Activated effector memory CD4-positive, alpha-beta T cell treated with Interleukin-2 at 50 U/mL for 16 hours (primary cell): ENCODE results near the gene ABAT.

ENCODE experiments used
- DNase-seq: peaks from one replicate; pipeline ENCODE4 v3.0.0-alpha.2; 2020

Gene ABAT

DNA sequence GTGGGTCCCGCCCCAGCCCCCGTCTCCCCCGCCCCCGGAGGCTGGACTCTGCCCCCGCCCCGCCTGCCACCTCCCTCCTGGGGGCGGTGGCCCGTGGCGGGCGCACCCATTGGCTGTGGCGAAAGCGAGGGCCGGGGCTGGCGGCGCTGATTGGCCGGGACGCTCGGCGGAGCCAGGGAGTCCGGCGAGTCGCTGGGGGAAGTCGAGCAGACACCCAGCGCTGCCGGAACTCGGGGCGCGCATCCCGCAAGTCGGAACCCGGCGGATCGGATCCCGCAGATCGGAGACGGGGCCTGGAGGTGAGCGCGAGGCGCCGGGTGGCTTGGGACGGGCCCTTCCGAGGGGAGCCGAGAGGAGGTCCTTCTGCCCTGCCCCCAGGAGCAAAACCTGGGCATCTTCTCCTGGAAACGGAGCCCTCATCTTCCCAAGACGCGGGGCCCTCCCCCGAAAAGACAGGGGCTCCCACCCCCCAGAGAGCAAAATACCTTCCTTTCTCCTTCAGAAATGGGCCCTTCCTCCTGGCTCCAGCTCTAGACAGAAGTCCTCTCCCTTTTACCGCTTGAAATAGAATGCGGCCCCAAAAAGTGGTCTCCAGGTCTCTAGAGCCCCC, at the start of gene ABAT:
TSS of gene ABAT (plus strand) at position 205 of the 610 bp plus-strand sequence. CDS start 61,123 bp downstream, outside the sequence.
- peak; percentile 86 for DNase-seq

DNA sequence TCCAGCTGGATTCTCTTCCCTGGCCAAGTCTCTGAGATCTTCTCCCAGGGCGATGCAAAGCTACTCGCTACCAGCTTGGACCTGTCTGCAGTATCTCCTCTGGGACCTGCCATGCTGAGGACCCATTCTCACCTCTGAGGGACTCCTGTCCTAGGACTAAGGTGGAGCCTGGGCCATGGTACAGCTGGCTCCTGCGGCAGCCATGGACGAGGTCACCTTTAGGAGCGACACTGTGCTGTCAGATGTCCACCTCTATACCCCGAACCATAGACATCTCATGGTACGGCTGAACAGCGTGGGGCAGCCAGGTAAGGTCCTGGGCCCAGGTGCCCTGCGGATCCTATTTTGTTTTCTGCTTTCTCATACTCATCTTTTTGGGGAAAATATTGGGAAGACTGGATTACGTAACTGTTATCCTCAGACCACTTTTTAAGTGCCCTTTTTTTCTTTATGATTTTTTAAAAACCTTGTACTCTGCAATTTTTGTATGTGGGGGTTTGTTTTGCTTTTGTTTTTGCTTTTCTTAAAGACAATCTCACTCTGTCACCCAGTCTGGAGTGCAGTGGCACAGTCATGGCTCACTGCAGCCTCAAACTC, 48.8 kb upstream of the ABAT start:
- no peak for DNase-seq

DNA sequence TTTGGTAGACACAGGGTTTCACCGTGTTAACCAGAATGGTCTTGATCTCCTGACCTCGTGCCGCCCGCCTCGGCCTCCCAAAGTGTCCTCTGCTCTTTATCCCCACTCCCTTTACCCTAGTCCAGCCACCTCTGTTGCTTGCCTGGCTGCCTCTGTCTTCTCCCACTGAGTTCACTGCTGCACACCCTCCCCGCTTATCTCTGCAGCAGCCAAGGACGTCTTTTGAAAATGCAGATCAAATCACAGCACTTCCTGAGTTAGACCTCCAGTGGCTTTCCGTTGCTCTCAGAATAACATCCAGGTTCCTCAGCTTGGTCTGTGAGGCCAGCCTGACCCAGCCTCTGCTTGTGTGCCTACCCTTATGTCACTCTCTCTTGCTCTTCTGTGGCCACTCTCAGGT, 47.5 kb upstream of the ABAT start:
- DNase-seq: no peak

DNA sequence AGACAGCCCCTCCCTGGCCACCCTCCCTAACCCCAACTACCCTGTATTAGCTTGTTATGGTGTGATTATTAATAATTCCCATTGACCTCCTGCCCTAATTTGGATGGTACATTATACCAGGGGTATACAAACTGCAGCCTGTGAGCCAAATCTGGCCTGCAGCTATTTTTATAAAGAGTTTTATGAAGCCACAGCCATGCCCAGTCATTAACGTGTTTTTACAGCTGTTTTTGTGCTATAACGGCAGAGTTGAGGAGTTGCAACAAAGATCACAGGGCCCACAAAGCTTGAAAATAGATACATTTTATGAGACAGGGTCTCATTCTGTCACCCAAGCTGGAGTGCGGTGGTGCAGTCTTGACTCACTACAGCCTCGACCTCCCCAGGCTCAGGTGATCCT, 47.0 kb upstream of the ABAT start:
- no peak for DNase-seq

DNA sequence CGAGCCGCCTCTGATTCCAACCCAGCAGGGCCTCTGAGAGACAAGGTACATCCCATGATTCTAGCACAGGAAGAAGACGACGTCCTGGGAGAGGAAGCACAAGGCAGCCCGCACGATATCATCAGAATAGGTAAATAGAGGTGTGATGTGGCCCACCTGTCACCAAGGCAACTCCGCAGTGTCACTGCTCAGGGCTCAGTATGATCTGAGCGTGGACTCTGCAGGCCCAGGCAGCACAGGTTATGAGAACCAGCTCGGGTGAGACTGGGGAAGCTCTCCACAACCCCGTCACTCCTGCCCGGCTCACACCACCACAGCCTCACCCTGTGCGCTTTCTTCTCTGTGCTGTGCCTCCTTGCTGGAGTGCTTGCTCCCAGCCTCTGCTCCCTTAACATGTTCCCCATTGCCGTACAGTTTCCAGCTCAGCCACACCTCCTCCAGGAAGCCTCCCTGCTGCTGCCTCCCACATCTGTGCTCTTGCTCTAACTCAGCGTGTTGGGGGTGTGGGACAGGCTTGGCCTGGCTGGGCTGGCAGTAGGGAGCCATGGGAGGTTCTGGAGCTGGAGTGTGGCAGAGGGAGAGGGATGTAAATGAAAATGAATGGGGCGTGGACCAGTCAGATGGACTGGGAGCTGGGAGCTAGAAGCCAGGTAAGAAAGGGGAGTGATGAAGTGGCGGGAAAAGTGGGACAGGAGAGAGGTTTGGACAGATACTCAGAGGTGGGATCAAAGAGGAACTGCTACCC, 45.3 kb upstream of the ABAT start:
- no peak for DNase-seq

DNA sequence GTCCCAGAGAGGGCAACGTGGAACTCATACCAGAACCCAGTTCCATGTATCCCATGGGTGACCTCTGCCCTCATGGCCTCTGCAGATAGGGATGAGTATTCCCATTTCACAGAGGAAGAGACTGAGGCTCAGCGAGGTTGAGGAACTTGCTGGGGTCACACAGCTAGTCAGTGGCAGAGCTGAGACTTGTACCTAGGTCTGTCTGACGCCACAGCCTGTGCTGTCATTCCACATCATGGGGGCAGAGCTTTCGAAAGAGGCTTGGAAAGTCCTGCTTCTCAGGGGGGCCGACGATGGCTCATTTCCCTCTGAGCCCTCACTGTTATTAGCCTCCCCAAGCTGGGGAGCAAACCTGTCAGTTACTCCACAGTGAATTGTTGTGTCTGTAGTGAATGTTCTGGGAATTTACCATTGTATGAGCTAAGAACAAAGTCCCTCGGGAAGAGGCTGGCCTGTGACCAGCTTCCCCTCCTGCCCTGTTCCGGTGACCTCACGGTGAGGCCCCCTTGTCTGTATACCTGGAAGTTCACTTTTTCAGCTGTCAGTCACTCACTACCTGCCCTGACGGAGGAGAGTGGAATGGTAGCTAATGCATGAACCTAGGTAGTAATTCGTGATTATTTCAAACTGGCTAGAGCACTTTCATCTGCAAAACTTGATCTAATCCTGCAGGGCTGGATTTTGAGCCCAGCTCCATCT, 44.0 kb upstream of the ABAT start:
- DNase-seq: no peak

DNA sequence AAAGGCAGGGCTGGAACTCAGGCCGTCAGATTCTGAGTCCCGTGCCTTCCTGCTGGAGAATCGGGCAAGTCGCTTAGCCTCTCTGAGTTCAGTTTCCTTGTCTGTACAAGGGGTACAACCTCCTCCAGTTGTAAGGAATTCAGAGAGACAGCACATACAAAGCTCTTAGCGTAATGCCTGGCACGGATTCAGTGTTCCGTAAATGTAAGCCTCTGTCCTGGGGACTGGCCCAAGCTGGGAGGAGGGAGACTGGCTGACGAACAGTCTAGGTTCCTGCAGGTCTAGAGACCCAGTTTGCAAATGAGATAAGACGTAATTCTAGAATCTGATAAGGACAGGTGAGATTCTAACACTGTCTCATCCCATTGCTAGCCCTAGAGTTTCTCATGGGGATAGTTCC, 43.0 kb upstream of the ABAT start:
- DNase-seq: no peak

DNA sequence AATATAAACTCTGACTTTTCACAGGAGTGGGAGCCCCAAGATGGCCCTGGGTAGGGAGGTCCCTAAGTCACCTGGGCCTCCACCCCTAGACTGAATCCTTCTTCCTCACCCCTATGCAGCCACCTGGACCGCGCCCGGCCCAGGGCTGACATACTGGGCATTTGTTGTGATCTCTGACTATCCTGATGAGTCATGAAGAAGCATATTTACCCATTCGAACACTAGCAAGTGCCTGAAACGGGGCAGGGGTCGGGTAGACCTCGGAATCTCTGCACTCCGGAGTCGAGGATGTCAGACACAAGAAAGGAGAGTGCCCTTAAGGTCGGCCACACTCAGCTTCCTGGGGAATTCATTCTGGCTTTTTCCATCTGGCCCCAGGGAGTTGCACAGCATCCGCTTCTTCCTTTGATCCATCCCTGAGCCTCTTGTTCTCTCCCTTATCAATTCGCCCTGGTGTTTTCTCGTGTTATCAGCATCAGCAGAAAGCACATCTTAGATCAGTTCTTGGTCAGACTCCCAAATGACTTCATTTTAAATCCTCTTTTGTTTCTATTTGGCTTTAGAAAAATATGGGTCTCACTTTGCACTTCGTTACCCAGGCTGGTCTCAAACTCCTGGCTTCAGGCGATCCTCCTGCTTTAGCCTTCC, 42.5 kb upstream of the ABAT start:
- DNase-seq: no peak

DNA sequence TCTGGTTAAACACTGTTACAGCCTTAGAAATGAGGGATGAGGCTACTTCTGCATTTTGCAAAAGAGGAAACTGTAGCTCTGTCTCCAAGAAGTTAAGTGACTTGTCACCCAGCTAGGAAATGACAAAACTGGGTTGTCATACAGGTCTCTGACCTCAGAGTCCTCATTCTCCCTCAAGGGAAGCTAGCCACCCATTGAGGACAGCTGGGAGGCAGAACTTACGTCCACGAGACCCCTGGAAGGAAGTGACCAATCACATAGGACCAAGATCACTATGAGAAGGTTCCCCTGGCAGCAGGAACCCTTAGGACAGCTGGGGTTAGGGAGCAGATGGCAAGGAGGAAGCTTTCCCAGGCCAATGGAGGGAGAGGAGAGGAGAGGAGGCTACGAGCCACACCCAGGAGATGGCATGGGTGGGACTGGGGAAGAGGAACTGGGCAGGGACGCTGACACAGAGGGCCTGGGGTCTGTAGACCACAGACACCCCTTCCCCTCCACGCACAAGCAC, 41.7 kb upstream of the ABAT start:
- no peak for DNase-seq

DNA sequence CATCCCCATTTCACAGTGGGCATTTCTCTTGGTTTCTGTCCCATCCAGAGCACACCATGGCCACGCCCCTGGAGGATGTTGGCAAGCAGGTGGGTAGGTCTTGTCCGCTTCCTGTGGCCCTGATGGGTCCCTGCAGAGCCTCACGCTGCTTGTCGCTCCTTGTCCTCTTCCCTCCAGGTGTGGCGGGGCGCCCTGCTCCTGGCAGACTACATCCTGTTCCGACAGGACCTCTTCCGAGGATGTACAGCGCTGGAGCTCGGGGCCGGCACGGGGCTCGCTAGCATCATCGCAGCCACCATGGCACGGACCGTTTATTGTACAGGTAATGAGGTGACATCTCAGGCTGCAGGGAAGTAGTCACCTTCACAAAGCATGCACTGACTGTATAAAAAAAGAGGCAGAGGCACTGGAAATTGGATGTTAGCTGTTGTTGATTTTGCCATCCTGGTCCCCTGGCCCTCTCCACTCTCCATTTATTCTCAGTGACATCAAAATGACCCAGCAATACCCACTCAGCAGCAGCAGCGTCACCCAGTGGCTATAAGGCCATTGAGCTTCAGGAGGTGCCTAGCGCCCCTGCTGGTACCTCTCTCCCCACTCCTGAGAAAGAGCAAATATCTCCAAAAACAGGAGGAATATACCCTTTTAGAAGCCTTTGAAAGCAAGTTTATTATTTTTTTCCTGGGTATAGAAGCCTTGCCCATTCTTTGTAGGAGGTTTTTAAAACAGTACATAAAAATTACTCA, 39.3 kb upstream of the ABAT start:
- no peak for DNase-seq

DNA sequence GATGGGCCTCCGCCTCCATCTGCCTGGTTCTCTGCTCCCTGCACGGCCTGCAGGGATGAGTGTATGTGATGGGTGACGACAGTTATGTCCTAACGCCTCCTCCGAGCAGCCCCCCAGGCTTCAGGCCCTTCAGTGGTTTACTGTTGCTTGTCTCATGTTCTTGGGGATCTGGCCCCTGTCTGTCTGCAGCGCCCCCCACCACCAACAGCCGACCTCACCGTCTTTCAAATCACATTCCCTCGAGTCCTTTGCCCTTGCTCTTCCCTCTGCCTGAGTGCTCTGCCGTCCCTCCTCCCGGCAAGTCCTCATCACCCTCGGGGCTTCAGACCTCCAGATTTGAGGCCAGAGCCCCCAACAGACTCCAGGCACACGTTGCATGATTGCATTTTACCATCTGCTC, 34.7 kb upstream of the ABAT start:
- DNase-seq: no peak

DNA sequence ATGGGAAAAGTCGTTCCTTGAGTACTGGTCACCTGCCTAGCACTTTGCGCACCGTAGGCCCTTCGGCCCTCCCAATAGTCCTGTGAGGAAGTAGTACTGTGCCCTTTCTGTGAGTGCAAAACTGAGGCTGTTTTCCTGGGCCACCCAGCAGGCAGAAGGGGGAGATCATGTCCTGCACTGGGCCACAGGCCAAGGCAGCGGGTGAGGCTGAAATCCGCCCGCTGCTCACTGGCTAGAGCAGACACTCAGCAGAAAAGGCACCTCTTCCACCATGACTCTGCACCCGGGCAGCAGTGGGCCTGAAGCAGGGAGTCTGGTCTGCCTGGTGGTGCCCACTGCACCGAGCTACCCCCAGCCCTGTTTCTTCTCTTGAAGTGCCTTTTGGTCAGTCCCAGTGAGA, 32.7 kb upstream of the ABAT start:
- no peak for DNase-seq

DNA sequence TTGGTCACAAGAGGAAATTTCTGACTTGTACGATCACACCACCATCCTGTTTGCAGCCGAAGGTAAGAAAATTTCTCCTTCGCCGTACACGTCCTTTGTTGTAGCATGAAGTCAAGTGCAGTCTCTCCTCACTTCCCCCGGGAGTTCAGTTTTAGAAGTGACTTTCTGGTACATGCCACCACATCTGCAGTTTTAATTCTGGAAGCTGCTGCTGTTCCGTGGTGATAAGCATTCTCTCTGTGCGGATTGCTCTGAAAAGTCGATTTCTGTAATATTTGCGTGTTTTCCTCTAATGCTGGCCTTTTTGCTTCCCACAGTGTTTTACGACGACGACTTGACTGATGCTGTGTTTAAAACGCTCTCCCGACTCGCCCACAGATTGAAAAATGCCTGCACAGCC, 32.3 kb upstream of the ABAT start:
- DNase-seq: no peak

DNA sequence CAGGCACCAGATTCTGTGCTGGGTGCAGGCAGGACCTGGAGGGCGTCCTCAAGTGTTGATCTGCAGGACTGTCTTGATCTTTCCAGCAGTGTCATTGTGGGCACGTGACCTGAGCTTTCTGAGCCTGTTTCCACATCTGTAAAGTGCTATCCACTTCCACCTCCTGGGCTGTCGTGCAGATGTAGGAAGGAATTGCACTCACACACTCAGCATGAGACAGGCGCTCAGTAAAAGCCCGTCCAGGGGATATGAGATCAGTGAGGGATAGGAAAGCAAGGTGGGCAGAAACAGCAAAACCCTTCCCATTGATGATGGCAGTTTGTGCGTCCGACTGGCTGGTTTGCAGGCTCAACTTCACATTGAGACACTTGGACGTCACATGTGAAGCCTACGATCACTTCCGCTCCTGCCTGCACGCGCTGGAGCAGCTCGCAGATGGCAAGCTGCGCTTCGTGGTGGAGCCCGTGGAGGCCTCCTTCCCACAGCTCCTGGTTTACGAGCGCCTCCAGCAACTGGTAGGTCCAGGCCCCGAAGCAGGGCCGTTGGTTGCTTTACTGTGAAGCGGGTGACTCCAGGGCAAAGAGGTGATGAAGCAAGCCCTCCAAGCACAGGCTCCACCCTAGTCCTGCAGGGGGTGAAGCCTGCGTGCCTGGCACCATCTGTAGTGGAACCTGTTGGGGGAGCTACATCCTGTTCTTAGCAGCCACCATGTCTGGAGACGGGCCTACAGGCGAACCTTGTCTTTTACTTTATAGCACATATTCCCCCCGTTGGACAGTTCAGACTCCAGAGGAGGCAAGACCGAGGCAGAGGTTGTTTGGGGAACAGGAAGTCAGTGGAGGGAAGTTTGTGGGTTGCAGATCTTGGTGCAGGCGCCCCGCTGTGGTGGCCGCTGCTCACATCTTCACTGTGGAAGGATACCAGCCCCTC, 29.9 kb upstream of the ABAT start:
- DNase-seq: no peak

DNA sequence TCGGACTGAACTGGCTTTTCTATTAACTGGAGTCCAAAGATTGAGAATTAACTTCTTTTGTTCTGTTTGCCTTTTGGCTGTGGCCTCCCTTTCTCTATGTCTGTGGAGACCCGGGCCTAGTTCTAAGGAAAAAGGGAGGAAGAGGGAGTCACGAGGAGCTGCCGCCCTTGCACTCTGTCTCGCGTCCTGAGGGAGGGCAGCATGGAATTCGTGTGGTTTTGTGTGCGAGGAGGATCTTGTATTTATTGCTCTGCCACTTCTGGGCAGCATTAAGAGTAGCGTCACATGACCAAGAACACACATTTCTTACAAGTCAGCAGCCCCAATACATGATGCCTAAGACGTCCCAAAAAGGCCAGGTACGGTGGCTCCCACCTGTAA, 29.3 kb upstream of the ABAT start:
- no peak for DNase-seq

DNA sequence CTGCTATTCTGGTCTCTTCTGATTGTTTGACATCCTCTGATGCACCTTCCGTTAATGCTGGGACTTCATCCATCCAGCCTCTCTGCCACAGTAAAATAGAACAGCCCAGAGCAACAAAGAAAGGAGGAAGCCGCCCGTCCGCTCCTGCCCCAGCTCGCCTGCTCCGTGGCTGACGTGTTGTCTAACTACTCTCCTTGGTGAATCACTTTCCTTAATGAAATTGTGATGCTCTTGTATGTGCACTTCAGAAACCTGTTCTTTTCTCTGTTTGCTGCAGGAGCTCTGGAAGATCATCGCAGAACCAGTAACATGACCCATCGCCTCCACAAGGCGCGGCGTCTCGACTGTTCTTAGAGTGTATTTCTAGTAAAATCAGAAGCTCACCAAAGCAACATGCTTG, 28.6 kb upstream of the ABAT start:
- DNase-seq: no peak

DNA sequence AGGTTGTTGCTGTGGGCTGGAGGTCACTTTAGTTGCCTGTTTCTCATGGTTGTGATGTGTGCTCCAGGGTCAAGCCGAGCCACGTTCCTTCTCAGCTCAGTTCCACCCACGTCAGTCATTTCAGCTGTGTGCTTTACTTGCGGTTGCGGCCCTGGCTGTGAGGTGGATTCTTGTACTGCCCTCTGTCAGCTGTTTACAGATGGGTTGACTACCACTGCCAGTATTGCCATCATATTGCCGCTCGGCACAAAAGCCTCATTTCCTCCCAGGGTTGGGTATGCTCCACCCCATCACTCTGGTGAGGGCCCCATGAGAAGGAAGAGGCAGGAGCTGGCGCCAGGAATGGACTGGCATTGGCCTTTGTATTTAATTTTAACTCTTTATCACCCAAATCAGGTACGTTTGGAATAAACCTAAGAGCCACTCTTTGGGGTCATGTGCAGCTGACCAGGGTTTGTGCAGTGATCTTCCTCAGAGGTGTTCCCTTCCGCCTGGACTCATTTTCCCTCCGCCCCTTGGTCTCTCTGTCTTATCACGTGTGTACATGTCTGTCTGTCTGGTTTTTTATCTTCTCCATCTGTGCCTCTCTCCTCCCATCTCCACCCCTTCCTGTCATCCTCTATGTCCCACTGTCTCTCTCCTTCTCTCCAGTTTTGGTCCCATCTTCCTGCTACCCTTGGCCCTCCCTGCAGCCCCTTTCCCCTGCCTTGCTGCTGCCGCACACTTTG, 27.9 kb upstream of the ABAT start:
- no peak for DNase-seq

DNA sequence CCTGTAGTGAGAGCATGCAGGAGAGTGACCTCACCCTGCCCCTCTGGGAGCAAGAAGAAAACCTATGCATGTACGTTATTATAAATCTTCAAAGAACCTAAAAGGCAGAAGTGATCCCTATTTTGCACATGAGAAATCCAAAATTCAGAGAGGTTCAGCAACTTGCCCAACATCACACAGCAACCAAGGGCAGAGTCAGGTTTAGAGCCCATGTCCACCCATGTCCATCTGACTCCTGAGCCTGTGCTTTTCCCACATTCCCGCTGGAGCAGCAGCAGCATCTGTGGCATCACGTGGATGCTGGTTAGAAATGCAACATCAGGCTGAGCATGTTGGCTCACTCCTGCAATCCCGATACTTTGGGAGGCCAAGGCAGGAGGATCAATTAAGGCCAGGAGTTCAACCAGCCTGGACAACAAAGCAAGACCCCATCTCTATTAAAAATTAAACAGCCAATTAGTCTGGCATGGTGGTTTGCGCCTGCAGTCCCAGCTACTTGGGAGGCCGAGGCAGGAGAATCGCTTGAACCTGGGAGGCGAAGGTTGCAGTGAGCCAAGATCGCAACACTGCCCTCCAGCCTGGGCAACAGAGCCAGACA, 26.6 kb upstream of the ABAT start:
- no peak for DNase-seq

DNA sequence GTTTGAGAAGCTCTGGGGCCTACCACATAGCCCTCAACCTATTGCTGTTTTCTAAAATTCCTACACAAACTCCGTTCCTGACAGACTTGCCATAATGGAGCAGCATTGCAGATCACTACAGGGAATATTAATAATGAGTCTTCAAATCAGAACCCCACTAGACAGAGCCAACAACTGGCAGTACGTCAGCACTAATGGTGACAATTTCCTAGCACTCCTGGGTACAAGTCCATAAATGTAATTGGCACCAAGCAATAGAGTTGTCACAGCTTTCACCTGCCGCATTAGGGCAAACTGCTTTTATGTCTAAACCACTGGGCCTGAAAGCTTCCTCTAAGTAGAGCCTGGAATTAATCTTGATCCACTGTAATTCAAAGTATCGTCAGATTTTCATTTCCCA, 25.5 kb upstream of the ABAT start:
- DNase-seq: no peak
